Glomerular visceral epithelial cell (primary cell): ENCODE measurements around the gene WNT10A.
A peak's percentile ranks its signal among the peaks of the same experiment; 100 is the strongest.
"Not testable (repeated sequence)": the region's sequence is repeated elsewhere in the genome, so short reads cannot be mapped to it uniquely, and the experiment has no call there.

Source experiments
- DNase-seq: peaks from one replicate; pipeline ENCODE4 v3.0.0-alpha.2; 2016; ENCODE audit errors: extremely low spot score

The WNT10A gene

GRCh38 chr2:218880102-218880858 lies at the start of gene WNT10A:
TSS of gene WNT10A (plus strand) at chr2:218880852. CDS start at chr2:218880996, 144 bp downstream.
- DNase-seq = no peak

- DNase-seq = no peak
Measured at GRCh38 chr2:218831378-218831990, 49.2 kb upstream of the WNT10A start, which contains the start of gene PRKAG3. TSS of gene PRKAG3 (minus strand) at chr2:218831803.

DNA sequence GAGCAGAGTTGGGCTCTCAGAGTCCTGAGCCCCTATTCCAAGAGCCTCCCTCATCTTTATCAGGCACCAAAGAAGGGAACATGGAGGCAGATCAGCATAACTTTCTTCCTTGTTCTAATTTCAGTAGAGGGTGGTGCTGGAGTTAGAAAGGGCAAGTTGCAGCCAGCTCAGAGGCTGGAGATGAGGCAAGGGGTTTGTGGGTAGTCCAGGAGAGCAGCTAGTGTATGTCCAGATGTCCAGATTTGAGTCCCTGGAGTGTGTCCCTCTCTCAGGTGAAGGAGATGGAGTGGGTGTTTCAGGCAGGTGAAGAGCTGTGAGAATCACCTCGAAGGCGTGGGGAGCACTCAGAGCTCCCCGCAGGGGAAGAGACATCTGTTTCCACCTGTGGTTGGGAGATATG lies 48.6 kb upstream of the WNT10A start:
- no peak for DNase-seq

GRCh38 chr2:218832520-218832919 lies 48.1 kb upstream of the WNT10A start:
- peak; percentile 60 for DNase-seq

GRCh38 chr2:218833023-218833609 lies 47.5 kb upstream of the WNT10A start:
- DNase-seq = no peak

DNA sequence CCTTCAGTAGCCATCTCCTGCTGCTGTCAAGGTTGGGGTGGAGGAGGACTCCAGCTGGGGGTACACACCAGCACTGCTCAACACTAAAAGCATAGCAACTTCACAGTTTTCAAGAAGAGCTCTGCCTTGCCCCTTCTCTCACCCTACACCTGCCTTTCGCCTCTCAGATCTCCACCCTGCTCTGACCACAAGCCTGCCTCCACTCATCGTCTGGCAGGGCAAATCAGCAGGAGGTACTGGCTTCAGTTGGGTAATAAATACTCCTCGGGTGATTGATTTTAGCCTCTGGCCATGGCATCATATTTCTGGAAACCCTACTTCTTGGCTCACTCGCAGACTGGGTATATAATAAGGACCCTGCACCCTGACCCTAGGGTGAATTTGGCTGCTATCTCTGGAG lies 46.0 kb upstream of the WNT10A start:
- no peak for DNase-seq

- no peak for DNase-seq
Measured at GRCh38 chr2:218837495-218837894, 43.2 kb upstream of the WNT10A start.

DNA sequence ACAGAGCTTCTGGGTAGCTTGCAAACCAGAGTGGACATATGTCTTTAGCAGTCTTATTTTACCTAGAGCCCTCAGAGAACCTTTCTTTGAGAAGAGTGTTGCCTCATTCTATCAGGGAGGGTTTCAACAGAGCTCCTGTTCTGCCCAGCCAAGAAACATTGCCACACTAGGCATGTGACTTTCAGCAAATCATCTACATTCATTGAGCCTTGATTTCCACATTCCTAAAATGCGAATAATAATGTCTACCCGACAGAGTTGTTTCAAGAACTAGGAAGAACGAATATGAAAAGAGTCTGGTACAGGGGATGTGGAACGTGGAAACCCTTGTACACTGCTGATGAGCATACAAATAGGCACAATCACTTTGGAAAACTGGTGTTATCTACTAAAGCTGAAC lies 41.2 kb upstream of the WNT10A start:
- no peak for DNase-seq

GRCh38 chr2:218839888-218840287 lies 40.8 kb upstream of the WNT10A start:
- DNase-seq = no peak

- DNase-seq = not testable (repeated sequence)
Measured at GRCh38 chr2:218844334-218844733, 36.3 kb upstream of the WNT10A start.

DNA sequence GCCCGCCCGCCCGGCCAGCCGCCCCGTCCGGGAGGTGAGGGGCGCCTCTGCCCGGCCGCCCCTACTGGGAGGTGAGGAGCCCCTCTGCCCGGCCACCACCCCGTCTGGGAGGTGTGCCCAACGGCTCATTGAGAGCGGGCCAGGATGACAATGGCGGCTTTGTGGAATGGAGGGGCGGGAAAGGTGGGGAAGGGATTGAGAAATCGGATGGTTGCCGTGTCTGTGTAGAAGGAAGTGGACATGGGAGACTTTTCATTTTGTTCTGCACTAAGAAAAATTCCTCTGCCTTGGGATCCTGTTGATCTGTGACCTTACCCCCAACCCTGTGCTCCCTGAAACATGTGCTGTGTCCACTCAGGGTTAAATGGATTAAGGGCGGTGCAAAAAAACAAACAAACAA lies 33.7 kb upstream of the WNT10A start:
- not testable (repeated sequence) for DNase-seq

GRCh38 chr2:218849721-218850120 lies 30.9 kb upstream of the WNT10A start:
- DNase-seq = peak; percentile 52

DNA sequence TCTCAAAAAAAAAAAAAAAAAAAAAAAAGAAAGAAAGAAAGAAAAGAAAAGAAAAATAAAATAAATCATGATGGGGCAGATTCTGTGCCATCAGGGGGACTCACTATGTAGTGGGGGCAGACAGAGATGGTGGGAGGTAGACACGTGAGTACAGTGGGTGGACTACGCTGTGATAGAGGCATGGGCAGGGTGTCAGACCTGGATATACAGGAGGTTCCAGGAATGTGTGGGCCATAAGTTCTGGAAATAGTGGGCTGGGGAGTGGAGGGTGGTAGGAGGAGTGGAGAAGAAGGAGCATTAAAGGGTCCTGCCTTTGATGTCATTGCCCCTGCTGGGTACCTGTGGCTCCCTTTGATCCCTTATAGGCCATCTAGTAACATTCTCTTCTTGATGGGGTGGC lies 29.9 kb upstream of the WNT10A start:
- DNase-seq = no peak

DNA sequence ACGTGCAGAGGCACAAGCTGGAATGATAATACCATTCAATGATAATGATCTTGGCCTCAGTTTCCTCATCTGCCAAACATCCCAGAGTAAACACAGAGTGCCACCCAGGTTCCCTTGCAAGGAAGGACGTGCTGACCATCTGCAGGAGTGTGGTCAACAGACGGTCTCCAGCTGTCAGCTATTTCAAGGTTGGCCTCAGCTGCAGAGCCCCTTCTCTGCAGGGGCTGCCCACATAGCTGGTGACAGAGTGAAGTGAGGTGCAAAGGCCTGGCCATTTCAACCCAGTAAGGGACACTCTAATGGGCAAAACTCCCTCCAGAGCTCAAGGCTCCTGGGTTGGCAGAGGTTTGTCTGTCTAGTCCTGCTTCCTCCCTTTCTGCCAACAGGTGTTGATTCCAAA lies 29.4 kb upstream of the WNT10A start:
- DNase-seq = no peak

GRCh38 chr2:218852911-218853667 lies 27.6 kb upstream of the WNT10A start:
- peak; percentile 67 for DNase-seq

DNA sequence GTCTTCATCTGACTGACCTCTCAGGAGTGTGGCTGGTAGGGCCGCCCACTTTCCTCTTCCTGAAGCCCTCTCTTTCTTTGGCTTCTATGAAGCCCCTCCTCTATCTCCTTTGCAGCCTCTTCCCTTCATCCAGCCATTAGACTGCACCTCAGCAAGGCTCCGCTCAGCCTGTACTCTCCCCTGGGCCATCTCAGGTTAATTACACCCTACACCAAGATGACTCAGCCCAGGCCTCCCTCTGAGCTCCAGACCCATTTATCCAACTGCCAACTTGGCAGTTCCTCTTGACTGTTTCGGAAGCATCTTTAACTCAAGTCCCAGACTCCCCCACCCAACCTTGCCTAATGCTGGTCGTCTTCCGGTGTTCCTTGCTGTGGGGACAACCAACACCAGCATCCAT lies 26.9 kb upstream of the WNT10A start:
- DNase-seq = peak; percentile 59

GRCh38 chr2:218854860-218855259 lies 25.8 kb upstream of the WNT10A start:
- no peak for DNase-seq

DNA sequence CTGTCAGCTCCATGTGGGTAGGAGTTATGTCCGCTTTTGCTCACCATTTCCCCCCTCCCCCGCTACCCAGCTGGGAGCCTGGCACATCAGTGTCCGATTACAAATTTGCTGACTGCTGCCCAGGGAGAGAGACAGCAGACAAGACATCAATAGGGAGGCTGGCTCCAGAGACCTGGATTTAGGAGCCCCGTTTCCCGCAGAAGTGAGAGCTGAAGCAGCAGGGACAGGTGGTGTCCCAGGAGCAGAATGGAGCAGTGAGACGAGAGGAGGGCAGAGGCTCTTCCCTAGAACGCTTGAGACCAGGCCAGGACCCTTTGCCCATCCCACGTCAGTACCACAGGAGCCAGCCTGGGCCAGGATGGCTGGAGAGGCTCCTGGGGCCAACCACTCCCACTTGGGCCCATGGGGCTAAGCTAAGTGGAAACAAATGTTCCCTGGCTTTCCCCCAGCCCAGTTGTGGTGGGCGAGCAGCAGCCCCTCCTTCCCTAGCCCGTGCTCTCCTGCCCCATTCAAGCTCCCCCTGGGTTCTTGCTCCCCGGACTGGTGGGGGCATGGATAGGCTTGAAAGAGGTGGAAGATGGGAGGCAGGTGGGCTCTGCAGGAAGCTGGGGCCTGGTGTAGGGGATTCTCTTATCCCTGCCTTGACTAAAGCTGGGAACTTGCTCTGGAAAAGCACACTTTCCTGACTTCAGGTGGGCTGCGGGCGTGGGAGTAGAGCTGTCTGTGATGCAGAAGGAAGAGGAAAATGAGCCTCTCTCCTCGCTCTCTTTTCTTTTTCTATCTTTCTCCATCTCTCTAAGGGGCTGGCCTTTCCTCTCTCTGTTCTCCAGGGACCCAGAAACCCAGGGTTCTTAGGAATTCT lies 25.1 kb upstream of the WNT10A start:
- DNase-seq = no peak

DNA sequence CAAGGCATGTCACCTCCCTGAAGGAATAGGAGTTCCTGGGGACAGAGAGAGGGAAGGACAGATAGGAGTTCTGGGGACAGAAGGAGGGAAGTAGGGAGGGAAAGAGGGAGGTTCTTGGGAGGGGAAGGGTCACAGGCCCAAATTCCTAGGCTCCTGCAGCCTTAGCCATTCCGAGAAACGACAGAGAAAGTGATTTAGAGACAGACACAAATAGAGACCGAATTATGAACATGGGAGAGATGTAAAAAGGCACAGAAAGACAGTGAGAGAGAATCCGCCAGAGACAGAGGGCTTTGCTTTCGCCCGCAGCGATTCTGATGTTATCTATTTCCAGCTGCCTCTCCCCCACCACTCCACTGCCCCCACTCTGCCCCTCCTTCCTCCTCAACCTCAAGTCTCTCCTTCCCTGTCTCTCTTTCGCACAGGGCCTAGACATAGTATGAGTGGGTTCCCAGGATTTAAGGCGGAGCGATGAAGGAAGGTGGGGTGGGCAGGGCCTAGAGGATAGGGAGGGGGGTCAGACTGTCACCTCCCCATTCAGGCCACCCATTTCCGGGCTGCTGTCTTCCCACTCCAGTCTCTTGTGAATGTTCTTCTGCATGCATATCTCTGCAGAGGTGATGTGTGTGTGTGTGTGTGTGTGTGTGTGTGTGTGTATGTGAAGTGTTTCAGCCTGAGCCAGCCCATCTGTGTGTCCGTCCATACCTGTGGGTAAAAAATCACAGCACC lies 24.3 kb upstream of the WNT10A start:
- DNase-seq = no peak

DNA sequence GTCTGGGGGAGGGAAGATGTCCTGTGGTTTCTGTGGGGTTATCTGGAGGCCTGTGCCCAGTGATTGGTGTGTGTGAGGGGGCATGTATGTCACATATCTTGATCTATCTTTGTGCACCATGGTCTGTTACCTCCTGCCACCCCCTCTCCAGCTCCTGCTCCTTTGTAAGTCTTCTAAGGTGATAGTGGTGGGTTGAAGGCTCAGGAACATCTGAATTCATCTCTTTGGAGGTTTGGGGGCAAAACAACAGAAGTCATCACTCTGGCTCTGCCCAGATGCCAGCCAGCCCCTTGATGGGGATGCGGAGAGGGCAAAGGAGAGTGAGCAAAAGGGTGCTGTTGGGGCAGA lies 23.8 kb upstream of the WNT10A start:
- no peak for DNase-seq
